CD4-positive, alpha-beta memory T cell (primary cell): ENCODE measurements around the gene SNRNP27. TPM values are rescaled to one million over a fixed set of nuclear protein-coding genes. Genes with fewer than 3 reads are reported as not detected.

Experiments used
- CTCF ChIA-PET: fragments of 350-600 bp; sonication (Branson Sonifier 250); formaldehyde crosslinking; loops from one replicate; lab custom pipeline; 2021; ENCODE audit warnings: inconsistent platforms; ENCODE audit not compliant: partially characterized antibody; lab: Charles Lee
- POLR2A ChIA-PET: fragments of 350-600 bp; sonication (Branson Sonifier 250); formaldehyde crosslinking; loops from one replicate; lab custom pipeline; 2021; ENCODE audit not compliant: partially characterized antibody; lab: Charles Lee
- DNase-seq, 5 donors: peaks; one replicate each; pipeline versions ENCODE4 v3.0.0 to v3.0.0-alpha.2; 2020 to 2022; ENCODE audit warnings: mixed read lengths in 1 of 5
- H3K27ac ChIP-seq: one replicate; pipeline ENCODE4 v1.7.0; 2013; ENCODE audit warnings: low read depth, low read length
- H3K27me3 ChIP-seq: 2 replicates; pipeline ENCODE4 v1.7.0; 2013; ENCODE audit warnings: mild to moderate bottlenecking, low read length, moderate library complexity; ENCODE audit not compliant: insufficient read depth
- H3K36me3 ChIP-seq: 2 replicates; pipeline ENCODE4 v1.7.0; 2013; ENCODE audit warnings: mild to moderate bottlenecking, low read length, moderate library complexity; ENCODE audit not compliant: insufficient read depth
- H3K4me1 ChIP-seq: 2 replicates; pipeline ENCODE4 v1.7.0; 2013; ENCODE audit warnings: mild to moderate bottlenecking, low read length, moderate library complexity; ENCODE audit not compliant: insufficient read depth
- H3K4me3 ChIP-seq, 2 donors: one replicate each; pipeline ENCODE4 v1.7.0; 2013; ENCODE audit warnings: low read length in 2 of 2, mild to moderate bottlenecking in 1 of 2
- H3K9me3 ChIP-seq, 2 donors: one replicate each; pipeline ENCODE4 v1.7.0; 2013; ENCODE audit warnings: low read length in 2 of 2, control low read depth in 1 of 2; ENCODE audit not compliant: control insufficient read depth in 1 of 2
- H3K27ac Mint-ChIP-seq, 7 donors: one replicate each; pipeline ENCODE4 v1.8.0; 2020 to 2021; ENCODE audit warnings: mixed read lengths in 7 of 7, mild to moderate bottlenecking in 6 of 7, inconsistent platforms in 3 of 7, moderate library complexity in 3 of 7
- H3K27me3 Mint-ChIP-seq, 2 donors: one replicate each; pipeline ENCODE4 v1.8.0; 2020 to 2021; ENCODE audit warnings: mixed read lengths in 2 of 2
- H3K36me3 Mint-ChIP-seq, 2 donors: one replicate each; pipeline ENCODE4 v1.8.0; 2020 to 2021; ENCODE audit warnings: mixed read lengths in 2 of 2, inconsistent platforms in 1 of 2, mild to moderate bottlenecking in 1 of 2
- H3K4me1 Mint-ChIP-seq, 4 donors: one replicate each; pipeline ENCODE4 v1.8.0; 2020 to 2021; ENCODE audit warnings: mixed read lengths in 4 of 4, mild to moderate bottlenecking in 1 of 4
- H3K4me3 Mint-ChIP-seq, 8 donors: one replicate each; pipeline ENCODE4 v1.8.0; 2020 to 2021; ENCODE audit warnings: mixed read lengths in 8 of 8, mild to moderate bottlenecking in 7 of 8, moderate library complexity in 6 of 8, inconsistent platforms in 3 of 8
- H3K9me3 Mint-ChIP-seq, 8 donors: one replicate each; pipeline ENCODE4 v1.8.0; 2020 to 2021; ENCODE audit warnings: mixed read lengths in 8 of 8, mild to moderate bottlenecking in 5 of 8, inconsistent platforms in 3 of 8, moderate library complexity in 1 of 8
- intact Hi-C: fragments of 100-400 bp; cut with micrococcal nuclease; formaldehyde crosslinking; loops from one replicate; pipeline ENCODE4 v1.15.1; 2023
- polyA plus RNA-seq, 2 donors: library from polyadenylated mRNA; unstranded; fragments of 300-500 nt; fragmentation: Illumina TruSeq; gene quantifications; one replicate each; pipeline ENCODE4 v1.2.3, GENCODE V29; 2021
- total RNA-seq, 2 experiments: library from RNA; stranded (reverse); gene quantifications; one replicate each; pipeline ENCODE4 v1.2.3, GENCODE V29; 2021

The SNRNP27 gene
- total and polyA plus RNA-seq, 4 experiments from 2014 or later: 44.6 to 66.0 (median 55.5) TPM

DNA sequence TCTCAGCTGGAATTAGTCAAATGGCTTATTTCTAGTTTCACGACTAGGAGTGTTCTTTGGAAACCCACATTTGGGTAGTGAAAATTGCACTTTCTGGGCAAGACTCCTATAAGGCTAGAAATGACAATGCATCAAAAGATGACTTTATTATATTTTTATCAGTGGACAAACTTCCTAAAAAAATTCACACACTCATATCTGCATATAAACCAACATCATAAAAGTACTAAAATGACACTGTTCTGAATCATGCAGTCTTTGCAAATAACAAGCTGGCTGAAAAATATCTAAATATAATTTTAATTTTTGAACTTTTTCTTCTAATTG, 38.8 kb downstream of the SNRNP27 start:
- H3K36me3 Mint-ChIP-seq: peaks cover 31 to 56% of the 10 kb centered on the region in 2 donors
- H3K36me3 ChIP-seq: peaks cover 20% of the 10 kb centered on the region
- POLR2A ChIA-PET: interaction anchor here (0.6 to 1.9 kb wide), 3 partner anchors 12 to 211 kb away, joined by 3 to 6 read pairs (median 4); no protein-coding TSS in a partner anchor

DNA sequence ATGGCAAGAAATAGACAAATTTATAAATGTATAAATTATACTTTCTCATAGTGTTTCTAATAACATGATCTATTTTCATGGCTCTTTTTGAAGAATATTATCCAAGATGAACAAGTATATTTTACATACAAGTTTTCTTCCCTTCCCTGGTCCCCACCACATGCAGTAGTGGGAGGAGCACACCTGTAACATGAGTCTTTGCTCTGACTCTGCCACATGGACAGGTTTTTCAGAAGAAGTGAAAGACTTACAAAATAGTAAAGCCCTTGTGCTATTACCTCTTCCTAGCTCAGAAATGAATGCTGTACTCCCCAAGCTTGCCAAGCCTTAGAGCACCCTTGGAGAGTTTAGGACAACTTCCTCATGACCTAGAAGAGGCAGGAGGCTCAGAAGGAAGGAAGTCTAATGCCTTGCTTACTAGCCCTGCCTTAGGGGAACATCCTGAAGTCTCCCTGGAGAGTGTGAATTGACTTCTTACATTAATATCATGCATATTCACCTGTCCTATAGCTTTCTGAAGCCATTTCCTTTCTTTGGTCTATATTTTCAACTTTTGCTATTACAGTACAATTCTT, 39.6 kb downstream of the SNRNP27 start:
- no peaks in the 10 kb centered on the region for H3K9me3 Mint-ChIP-seq
- no peaks in the 10 kb centered on the region for H3K27me3 ChIP-seq
- H3K4me1 ChIP-seq: peaks cover 15% of the 10 kb centered on the region
- H3K36me3 ChIP-seq: peaks cover 26% of the 10 kb centered on the region
- H3K4me1 Mint-ChIP-seq: peaks cover 24 to 39% (median 27%) of the 10 kb centered on the region in 4 donors
- CTCF ChIA-PET: interaction anchor here (0.8 to 1.1 kb wide), 2 partner anchors 20 to 368 kb away, joined by 3 read pairs; partner anchors contain the start of gene FAM136A
- no peaks in the 10 kb centered on the region for H3K9me3 ChIP-seq
- H3K27ac Mint-ChIP-seq: peak overlapping the region in 5 of 7 donors; percentile 38 to 81 (median 65)
- intact Hi-C loops: no loop called here
- H3K36me3 Mint-ChIP-seq: peaks cover 33 to 61% of the 10 kb centered on the region in 2 donors
- no peak for DNase-seq
- no peaks in the 10 kb centered on the region for H3K27me3 Mint-ChIP-seq
- no peak overlapping the region for H3K4me3 ChIP-seq
- POLR2A ChIA-PET: interaction anchor here (0.9 to 1.9 kb wide), 3 partner anchors 13 to 192 kb away, joined by 3 to 6 read pairs (median 6); no protein-coding TSS in a partner anchor
- no peak overlapping the region for H3K27ac ChIP-seq
- no peak overlapping the region for H3K4me3 Mint-ChIP-seq

More for the DNA sequence above, 38.8 kb downstream of the SNRNP27 start:
- Mint-ChIP-seq H3K4me1 (peaks cover 24 to 39% (median 28%) of the 10 kb centered on the region in 4 donors), H3K27ac (peak overlapping the region in 1 of 7 donors; percentile 74), H3K27me3 (no peaks in the 10 kb centered on the region), H3K9me3 (no peaks in the 10 kb centered on the region), H3K4me3 (no peak overlapping the region)
- intact Hi-C loops: no loop called here
- peaks cover 15% of the 10 kb centered on the region for H3K4me1 ChIP-seq
- no peaks in the 10 kb centered on the region for H3K9me3 ChIP-seq
- no peak for DNase-seq
- H3K27ac ChIP-seq: no peak overlapping the region
- CTCF ChIA-PET: interaction anchor here (0.8 to 1.1 kb wide), 2 partner anchors 15 to 369 kb away, joined by 3 to 4 read pairs; partner anchors contain the start of gene FAM136A
- H3K27me3 ChIP-seq: no peaks in the 10 kb centered on the region
- H3K4me3 ChIP-seq: no peak overlapping the region

DNA sequence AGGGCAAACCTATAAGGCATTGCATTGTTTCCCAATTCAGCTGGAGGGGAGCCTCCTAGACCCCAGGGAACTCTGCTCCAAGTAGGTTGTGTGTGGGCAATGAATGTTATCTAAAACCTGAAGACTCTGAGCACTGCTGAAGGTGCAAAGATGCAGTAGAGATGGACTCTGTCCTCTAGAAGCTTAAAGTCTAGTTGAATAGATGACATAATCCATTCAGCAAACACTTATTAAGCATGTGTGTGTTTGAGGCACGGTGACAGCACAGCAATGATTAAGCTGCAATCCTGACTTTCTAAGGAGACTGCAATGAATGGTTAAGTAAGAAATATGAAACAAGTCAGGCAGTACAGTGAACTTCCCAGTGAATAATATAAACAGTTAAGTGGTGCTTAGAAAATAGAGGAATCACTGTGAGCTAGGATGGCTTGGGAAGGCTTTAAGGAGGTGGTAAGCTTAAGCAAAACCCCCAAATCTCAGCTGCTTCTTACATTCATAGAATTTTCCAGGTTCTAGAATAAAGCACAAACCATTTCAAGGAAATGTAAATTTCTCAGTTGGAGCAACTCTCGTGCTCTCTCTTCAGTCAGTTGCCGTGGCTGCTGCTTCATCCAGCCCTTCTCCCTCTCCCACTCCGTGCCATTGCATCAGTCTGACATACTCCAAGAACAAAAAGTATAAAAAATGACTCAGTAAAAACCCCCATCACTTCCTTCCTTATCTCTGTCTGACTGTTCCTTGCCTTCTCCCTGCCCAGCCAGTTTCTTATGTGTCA, 40.3 kb downstream of the SNRNP27 start:
- Mint-ChIP-seq H3K4me1 (peaks cover 24 to 39% (median 27%) of the 10 kb centered on the region in 4 donors), H3K4me3 (no peak overlapping the region), H3K27ac (peak overlapping the region in 6 of 7 donors; percentile 5 to 56 (median 24)), H3K27me3 (no peaks in the 10 kb centered on the region), H3K9me3 (no peaks in the 10 kb centered on the region), H3K36me3 (peaks cover 40 to 65% of the 10 kb centered on the region in 2 donors)
- ChIA-PET POLR2A (interaction anchor here (0.9 to 1.9 kb wide), 4 partner anchors 12 to 191 kb away, joined by 3 to 6 read pairs (median 4); partner anchors contain the start of gene MXD1), CTCF (interaction anchor here (1.1 kb wide), 1 partner anchor 20 kb away, joined by 3 read pairs; no protein-coding TSS in a partner anchor)
- Histone ChIP-seq H3K36me3 (peaks cover 32% of the 10 kb centered on the region), H3K4me1 (peaks cover 15% of the 10 kb centered on the region), H3K27me3 (no peaks in the 10 kb centered on the region), H3K27ac (no peak overlapping the region), H3K9me3 (no peaks in the 10 kb centered on the region), H3K4me3 (no peak overlapping the region)
- no peak for DNase-seq
- intact Hi-C loops: no loop called here

DNA sequence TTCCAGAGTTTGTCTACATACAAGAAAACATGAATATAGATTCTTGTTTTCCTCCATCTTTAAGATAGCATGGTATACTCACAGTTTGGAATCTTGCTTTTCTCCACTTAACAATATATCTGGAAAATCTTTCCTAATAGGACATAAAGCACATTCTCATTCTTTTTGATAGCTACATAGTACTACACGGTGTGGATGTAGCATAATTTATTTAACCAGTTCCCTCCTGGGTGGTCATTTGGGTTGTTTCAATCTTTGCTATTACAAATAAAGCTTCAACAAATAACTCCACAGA, 40.8 kb downstream of the SNRNP27 start:
- ChIA-PET POLR2A (interaction anchor here (1.0 to 1.9 kb wide), 4 partner anchors 12 to 208 kb away, joined by 3 to 6 read pairs (median 5); partner anchors contain the start of gene MXD1), CTCF (interaction anchor here (1.1 kb wide), 1 partner anchor 21 kb away, joined by 3 read pairs; no protein-coding TSS in a partner anchor)
- Histone ChIP-seq H3K27me3 (no peaks in the 10 kb centered on the region), H3K9me3 (no peaks in the 10 kb centered on the region), H3K36me3 (peaks cover 33% of the 10 kb centered on the region), H3K4me3 (no peak overlapping the region), H3K4me1 (peaks cover 15% of the 10 kb centered on the region), H3K27ac (no peak overlapping the region)
- peak overlapping the region in 5 of 7 donors; percentile 5 to 56 (median 24) for H3K27ac Mint-ChIP-seq
- no peak overlapping the region for H3K4me3 Mint-ChIP-seq
- peaks cover 21 to 39% (median 25%) of the 10 kb centered on the region in 4 donors for H3K4me1 Mint-ChIP-seq
- H3K27me3 Mint-ChIP-seq: no peaks in the 10 kb centered on the region
- no peak for DNase-seq
- H3K9me3 Mint-ChIP-seq: no peaks in the 10 kb centered on the region
- peaks cover 44 to 66% of the 10 kb centered on the region in 2 donors for H3K36me3 Mint-ChIP-seq
- intact Hi-C loops: no loop called here

DNA sequence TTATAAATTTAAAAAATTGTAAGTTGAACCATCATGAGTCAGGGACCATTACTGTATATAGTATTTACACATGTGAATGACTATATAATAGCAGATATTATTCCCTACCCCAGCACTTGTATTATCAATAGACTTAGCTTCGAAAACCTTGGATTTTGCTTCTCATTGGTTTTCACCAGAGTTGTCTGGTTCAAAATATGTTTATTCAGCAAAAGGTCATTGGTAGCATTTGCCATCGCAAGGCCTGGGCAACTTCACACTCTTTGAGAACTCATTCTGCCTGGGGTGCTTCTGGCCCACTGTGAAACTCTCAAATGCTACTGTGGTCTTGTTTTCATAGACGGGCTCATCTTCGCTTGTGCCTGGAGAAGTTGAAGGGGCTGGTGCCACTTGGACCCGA, 41.3 kb downstream of the SNRNP27 start:
- no peak for DNase-seq
- intact Hi-C loops: no loop called here
- Histone ChIP-seq H3K9me3 (no peaks in the 10 kb centered on the region), H3K36me3 (peaks cover 33% of the 10 kb centered on the region), H3K27me3 (no peaks in the 10 kb centered on the region), H3K4me3 (no peak overlapping the region), H3K4me1 (peaks cover 15% of the 10 kb centered on the region), H3K27ac (no peak overlapping the region)
- Mint-ChIP-seq H3K27ac (no peak overlapping the region), H3K9me3 (no peaks in the 10 kb centered on the region), H3K27me3 (no peaks in the 10 kb centered on the region), H3K4me3 (no peak overlapping the region), H3K4me1 (peaks cover 21 to 36% (median 24%) of the 10 kb centered on the region in 4 donors), H3K36me3 (peaks cover 44 to 66% of the 10 kb centered on the region in 2 donors)
- ChIA-PET POLR2A (interaction anchor here (1.0 to 1.4 kb wide), 2 partner anchors 20 to 208 kb away, joined by 3 to 4 read pairs; partner anchors contain the start of gene MXD1), CTCF (no interaction called here)

DNA sequence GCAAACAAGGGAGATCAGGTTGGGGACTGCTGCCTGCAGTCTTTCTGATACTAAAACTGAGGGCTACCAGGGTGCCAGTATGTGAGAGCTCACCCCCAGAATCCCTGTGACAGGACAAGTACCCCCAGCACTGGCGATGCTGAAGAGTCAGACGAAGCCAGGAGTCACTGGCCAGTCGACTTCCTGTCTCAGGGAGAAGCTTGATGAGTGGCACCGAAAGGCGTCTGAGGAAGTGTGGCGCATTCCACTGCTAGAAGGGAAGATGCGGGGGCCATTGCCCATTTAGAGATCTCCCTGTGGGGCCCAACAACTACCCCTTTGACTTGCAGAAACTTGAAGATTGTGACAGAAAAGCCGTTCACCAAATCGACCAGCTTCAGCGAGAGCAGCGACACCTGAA, 43.1 kb downstream of the SNRNP27 start:
- no peaks in the 10 kb centered on the region for H3K27me3 ChIP-seq
- Mint-ChIP-seq H3K36me3 (peaks cover 51 to 78% of the 10 kb centered on the region in 2 donors), H3K9me3 (no peaks in the 10 kb centered on the region), H3K4me1 (peaks cover 12 to 23% (median 14%) of the 10 kb centered on the region in 4 donors), H3K4me3 (no peak overlapping the region), H3K27ac (peak overlapping the region in 1 of 7 donors; percentile 71), H3K27me3 (no peaks in the 10 kb centered on the region)
- peaks cover 11% of the 10 kb centered on the region for H3K4me1 ChIP-seq
- peaks cover 33% of the 10 kb centered on the region for H3K36me3 ChIP-seq
- intact Hi-C loops: no loop called here
- ChIA-PET CTCF (no interaction called here), POLR2A (interaction anchor here (0.8 kb wide), 1 partner anchor 9 kb away, joined by 4 read pairs; no protein-coding TSS in a partner anchor)
- no peak overlapping the region for H3K27ac ChIP-seq
- DNase-seq: no peak
- no peak overlapping the region for H3K4me3 ChIP-seq
- H3K9me3 ChIP-seq: no peaks in the 10 kb centered on the region

DNA sequence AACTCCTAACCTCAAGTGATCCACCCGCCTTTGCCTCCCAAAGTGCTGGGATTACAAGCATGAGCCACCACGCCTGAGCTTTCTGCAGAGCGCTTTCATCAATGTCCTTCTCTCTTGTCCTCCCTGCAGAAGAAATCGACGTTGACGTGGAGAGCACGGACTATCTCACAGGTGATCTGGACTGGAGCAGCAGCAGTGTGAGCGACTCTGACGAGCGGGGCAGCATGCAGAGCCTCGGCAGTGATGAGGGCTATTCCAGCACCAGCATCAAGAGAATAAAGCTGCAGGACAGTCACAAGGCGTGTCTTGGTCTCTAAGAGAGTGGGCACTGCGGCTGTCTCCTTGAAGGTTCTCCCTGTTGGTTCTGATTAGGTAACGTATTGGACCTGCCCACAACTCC, 44.2 kb downstream of the SNRNP27 start:
- ChIA-PET POLR2A (interaction anchor here (0.8 kb wide), 1 partner anchor 131 kb away, joined by 3 read pairs; no protein-coding TSS in a partner anchor), CTCF (no interaction called here)
- no peak overlapping the region for H3K4me3 ChIP-seq
- peaks cover 8 to 16% (median 10%) of the 10 kb centered on the region in 4 donors for H3K4me1 Mint-ChIP-seq
- H3K27me3 Mint-ChIP-seq: no peaks in the 10 kb centered on the region
- no peaks in the 10 kb centered on the region for H3K9me3 Mint-ChIP-seq
- intact Hi-C loops: no loop called here
- DNase-seq: no peak
- no peak overlapping the region for H3K4me3 Mint-ChIP-seq
- H3K27me3 ChIP-seq: no peaks in the 10 kb centered on the region
- H3K27ac ChIP-seq: no peak overlapping the region
- H3K36me3 ChIP-seq: peaks cover 33% of the 10 kb centered on the region
- peaks cover 8% of the 10 kb centered on the region for H3K4me1 ChIP-seq
- no peaks in the 10 kb centered on the region for H3K9me3 ChIP-seq
- H3K27ac Mint-ChIP-seq: peak overlapping the region in 1 of 7 donors; percentile 75
- peaks cover 51 to 82% of the 10 kb centered on the region in 2 donors for H3K36me3 Mint-ChIP-seq
